ENCODE data around the gene ZHX3.
"Not testable (repeated sequence)": the region's sequence is repeated elsewhere in the genome, so short reads cannot be mapped to it uniquely, and the experiment has no call there.

The ZHX3 gene

DNA sequence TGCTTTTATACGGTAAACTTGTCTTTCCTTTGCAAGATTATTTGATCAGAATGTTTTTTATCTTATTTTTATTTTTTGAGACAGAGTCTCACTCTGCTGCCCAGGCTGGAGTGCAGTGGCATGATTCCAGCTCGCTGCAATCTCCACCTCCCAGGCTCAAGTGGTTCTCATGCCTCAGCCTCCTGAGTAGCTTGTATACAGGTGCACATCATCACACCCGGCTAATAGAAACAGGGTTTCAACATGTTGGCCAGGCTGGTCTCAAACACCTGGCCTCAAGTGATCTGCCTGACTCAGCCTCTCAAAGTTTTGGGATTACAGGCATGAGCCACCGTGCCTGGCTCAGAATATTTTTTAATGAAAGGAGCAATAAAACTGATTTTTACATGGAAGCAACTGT is 14.2 kb upstream of the ZHX3 start:
- no peak for DNase-seq

DNA sequence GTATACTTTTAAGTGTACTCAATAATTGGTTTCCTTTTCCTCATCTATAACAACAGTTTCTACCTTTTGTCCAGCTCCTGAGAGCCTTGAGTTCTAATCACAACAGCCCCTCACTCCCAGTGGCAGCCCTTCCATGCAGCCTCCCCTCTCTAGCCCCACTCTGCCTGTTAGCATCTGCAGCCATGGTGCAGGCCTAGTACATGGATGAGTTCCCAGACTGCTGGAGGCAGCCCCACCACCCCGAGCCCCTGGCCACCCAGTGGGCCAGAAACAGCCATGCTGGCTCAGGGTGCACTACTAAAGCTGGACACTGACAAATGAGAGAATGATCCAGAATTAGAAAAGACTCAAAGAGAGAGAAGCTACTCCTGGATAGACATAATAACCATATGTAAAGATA is 13.4 kb upstream of the ZHX3 start:
- no peak for DNase-seq

DNA sequence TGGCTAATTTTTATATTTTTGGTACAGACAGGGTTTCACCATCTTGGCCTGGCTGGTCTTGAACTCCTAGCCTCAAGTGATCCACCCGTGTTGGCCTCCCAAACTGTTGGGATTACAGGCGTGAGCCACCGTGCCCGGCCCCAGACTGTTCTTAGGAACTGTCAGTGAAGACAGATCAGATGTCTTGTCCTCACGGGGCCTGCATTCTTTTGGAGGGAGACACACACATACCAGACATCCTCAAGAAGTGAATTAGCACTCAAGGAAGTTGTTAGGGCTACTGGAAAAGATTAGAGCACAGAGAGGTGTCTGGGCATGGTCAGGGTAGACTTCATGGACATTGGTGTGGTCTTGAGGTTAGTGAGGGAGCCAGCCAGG is 12.8 kb upstream of the ZHX3 start:
- DNase-seq, result no peak

DNA sequence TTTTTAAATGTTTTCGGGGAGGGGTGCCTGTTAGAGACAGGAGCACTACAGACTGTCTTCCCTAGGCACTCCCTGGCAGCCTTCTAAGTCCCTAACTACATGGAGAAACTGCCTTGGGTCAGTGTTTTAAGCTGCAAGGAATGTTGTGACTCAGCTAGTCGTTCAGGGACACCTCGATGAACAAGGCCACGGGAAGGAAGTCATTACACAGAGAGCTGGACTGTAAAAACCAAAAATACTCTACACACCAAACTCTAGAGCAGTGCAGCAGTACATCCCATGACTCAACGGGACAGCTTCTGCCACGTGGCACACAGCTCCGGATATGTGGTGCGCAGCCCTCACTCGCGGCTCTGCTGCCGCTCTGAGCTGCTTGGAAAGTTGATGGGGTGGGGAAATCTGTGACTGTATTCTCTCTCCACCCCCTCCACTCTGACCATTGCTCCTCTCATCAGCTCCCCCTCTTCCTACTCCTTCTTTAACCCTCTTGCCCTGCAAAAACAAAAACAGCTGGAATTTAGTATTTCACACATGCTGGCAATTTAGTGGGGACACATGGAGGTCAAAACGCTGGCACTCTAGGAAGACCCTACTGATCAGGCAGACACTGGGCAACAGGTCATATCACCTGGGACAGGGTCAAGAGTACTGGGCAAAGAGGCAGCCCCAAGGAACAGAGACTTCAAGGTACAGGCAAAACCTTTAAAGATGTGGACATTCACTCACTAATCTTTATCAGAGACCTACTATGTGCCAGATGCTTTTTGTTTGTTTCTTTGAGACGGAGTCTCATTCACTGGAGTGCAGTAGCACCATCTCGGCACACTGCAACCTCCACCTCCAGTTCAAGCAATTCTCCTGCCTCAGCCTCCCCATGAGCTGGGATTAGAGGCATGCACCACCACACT is 12.2 kb upstream of the ZHX3 start:
- DNase-seq, result peak; percentile 45 to 67

DNA sequence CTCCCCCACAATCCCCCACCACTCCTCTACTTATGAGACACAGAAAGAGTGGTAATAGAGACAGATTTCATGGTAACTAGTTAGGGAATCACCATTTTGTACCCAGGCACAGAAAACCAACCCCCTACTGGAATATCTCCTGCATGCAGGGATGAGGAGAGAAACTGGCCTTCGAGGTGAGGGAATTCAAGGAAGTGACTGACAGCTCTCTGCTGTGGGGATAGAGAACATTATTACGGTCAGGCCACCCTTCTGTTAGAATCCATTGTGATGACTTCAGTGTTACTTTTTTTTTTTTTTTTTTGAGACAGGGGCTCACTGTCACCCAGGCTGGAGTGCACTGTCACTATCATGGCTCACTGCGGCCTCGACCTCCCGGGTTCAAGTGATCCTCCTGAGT is 9.6 kb upstream of the ZHX3 start:
- no peak for DNase-seq

DNA sequence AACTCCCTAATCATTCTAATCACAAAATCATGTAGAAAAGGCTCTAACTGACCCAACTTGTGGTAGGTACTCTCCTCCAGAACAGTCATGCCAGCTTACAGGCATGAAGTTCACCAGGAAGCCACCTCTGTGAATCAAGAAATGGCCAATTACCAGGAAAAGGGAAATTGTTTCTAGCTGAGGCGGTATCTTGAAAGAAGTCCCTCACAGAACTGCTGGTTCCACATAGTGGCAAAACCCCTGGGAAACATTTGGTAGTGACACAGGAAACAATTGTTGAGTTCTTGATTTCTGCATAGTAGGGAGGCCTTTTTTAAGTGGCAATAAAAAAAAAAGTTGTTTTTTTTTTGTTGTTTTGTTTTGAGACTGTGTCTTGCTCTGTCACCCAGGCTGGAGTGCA is 3.4 kb upstream of the ZHX3 start:
- peak; percentile 53 to 60 for DNase-seq

DNA sequence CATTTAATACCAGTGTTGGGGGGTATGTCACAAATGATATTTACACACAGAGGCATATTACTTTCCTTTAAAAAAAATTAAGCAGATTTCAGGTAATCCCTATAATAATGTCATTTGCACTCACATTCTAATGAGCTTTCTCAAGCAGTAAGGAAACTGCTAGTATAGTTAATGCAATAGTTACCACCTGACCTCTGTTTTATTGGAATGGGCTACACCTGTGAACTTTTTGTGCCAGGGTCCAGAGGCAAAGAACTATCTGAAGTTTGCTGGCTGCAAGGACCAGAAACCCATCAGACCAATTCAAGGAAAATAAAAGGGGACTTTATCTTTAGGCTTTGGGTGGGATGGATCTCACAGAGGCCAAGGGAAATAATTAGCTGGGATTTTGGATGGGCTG is 2.9 kb upstream of the ZHX3 start:
- no peak for DNase-seq

DNA sequence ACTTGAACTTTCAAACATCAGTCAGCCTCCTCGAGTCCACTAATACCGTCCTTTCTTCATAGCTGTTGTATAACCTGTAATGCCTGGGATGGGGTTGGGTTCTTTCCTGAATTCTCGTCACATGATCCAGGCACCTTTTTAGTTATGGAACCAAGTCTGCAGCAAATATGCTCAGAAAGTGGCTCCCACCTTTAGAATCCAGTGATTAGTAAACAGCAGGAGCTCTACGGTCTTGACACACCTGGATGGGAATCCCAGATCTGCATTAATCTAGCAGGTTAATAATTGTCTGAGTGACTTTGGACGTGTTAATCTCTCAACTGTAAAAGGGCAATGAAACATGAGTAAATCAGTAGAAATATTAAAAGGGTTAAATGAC is 729 bp upstream of the ZHX3 start:
- DNase-seq, result no peak

DNA sequence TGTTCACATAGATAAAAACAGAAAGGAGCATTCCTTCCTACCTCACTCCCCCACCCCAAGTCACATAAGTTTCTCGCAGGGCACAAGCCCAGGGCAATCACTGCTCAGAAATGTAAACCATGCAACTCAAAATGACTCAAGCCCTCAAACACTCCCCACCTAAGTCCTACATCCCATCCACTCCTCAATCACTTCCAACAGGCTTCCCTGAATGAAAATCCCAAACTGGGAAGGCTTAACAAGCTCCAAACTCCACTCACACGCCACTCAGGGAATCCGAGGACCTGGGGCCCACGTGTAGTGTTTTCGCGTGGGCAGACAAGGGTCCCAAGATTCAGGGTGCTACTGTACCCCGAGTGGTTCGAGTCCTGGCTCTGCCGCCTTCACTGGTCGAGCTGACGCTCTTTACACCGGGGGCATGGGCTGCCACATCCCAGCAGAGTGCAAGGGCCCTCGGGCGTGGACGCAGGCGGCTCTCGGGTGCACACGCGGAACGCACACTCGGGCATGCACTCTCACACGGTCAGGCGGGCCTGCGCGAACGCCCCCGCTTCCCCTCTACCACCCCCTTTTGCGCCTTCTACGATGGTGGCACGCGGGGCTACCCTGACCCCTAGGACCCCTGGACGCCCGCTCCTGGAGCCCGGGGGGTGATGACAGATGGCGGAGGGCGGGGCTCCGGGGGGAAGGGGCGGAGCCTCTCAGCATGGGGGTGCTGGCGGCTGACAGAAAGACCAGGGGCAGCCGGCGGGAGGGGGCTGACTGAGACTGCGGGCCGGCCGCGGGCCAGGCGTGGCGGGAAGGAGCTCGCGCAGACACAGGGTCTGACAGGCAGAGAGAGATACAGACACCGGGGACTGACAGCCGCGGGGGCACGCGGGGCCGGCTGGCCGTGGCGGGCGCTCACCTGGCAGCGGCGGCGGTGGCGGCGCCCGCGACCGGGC is 657 bp downstream of the ZHX3 start:
- peak; percentile 21 to 54 for DNase-seq

DNA sequence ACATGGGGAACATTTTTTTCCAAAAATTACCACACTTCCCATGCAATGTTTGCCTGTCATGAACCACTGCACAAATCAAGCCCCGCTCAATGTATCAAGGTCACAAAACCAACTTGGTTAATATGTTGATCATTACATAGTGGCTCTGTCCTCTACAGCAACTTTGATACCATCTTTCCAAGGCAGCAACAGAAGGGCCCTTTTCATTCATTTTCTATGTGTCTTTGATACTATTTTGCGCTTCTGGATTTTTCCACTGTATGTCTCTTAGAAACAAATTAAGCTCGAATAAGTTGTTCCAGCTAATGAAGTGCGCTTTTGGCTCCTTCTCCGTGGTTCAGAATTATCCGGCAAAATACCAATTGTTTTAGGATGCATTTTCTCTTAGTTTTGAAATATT is 1.5 kb downstream of the ZHX3 start:
- DNase-seq, result no peak

DNA sequence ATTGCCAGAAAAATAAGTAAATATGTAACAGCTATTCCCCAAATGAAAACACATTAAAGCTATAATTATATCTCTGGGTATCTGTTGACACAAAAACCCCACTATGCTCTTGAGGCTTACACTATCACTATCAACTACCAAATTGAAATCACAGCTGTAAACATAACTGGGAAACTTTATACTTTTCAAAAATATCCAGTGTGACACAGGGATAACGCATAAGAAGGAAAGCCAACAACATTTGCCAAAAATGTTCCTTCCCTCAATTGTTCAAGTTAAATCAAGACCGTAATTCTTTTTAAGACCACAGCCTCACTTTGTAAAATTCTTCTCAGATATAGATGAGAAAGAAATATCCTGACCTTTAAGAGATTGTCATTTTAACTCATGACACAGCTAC is 3.1 kb downstream of the ZHX3 start:
- DNase-seq, result no peak

DNA sequence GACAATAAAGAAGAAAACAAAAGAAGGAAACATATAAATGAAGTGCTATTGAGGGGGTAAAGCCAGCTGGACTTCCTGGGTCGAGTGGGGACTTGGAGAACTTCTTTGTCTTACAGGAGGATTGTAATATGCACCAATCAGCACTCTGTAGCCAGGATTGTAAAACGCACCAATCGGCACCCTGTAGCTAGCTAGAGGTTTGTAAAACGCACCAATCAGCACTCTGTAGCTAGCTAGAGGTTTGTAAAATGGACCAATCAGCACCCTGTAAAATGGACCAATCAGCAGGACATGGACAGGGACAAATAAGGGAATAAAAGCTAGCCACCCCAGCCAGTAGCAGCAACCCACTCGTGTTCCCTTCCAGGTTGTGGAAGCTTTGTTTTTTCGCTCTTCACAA is 5.5 kb downstream of the ZHX3 start:
- DNase-seq, result not testable (repeated sequence)

DNA sequence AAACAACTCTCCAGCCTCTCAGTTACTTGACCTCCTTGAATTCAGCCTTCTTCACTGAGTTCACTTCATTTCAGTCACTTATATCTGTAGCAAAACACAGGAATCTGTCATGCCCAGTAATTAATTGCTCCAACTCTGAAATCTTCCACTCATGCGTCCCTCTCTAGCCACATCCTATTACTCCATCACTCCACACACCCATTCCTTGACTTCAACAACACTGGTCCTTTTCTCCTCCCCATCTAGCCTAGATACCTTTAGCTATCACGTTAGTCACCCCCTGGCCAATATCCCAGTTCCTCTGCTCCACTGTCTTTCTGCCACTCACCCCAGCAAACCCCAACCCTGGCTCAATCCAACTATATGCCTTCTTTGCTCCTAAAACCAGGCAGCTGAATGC is 7.7 kb downstream of the ZHX3 start:
- DNase-seq, result no peak

DNA sequence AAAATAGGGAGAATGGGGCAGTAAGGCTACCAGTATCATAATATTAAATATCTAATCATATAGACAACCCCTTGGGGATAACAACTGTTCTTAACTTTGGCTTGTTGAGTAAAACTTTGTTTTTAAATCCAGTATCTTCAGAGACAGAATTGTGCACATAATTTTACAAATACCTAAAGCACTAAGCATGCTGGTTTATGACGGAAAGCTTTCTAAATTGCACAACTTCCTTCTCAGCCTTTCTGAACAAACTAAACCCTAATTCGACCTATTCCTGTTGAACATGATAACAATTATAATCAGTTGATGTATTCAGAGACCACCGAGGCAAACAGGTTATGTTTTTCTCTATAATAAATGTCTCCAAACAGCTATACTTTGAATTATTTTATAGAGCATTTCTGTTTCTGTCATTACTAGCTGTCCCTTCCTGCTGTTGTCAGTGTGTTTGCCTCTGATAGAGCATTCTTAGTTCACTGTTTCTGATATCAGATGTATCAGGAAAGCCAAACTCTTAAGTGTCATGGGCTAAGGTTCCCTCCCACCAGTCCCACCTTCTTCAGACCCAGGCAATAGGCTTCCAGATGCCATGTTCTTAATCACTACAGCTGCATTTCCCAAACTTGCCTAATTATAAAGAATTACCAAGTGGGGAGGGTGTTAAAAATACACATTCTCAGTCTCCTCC is 8.7 kb downstream of the ZHX3 start:
- peak in 1 of 2 donors; percentile 31 for DNase-seq

DNA sequence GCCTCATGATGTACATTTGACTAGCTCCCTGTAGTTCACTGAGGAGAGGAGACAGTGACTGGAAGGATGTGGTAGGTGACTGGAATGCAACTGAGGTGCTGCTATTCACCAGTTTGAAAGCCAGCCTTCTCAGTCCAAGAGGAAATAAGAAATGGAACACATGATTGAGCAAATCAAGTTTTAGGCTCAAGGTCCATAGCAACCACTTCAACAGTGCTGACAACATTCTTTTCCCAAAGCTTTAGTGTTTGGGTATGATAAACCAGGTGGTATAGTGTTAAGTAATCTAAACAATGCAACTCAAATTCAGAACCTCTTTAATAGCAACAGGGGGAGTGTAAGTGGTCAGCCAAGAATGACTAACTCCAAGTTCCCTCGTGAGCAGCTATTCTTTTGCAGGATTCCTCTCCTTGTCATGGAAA is 9.2 kb downstream of the ZHX3 start:
- no peak for DNase-seq

DNA sequence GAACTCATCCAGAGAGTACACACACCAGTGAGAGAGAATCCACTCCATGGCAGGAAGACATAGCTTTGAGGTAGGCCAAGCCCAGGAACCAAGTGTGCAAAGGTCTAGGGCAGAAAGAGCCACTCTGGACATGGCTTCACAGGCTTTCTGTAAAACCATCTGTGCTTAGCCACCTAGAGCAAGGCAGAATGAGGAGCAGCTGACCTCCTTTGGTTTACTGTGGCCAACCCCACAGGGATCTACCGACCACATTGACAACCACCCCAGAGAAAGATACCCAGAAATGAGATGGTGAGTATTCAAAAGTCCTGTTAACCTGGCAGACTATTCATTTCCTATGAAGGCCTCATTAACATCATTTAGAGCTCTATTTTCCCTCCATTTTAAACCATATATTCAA is 10.5 kb downstream of the ZHX3 start:
- no peak for DNase-seq

DNA sequence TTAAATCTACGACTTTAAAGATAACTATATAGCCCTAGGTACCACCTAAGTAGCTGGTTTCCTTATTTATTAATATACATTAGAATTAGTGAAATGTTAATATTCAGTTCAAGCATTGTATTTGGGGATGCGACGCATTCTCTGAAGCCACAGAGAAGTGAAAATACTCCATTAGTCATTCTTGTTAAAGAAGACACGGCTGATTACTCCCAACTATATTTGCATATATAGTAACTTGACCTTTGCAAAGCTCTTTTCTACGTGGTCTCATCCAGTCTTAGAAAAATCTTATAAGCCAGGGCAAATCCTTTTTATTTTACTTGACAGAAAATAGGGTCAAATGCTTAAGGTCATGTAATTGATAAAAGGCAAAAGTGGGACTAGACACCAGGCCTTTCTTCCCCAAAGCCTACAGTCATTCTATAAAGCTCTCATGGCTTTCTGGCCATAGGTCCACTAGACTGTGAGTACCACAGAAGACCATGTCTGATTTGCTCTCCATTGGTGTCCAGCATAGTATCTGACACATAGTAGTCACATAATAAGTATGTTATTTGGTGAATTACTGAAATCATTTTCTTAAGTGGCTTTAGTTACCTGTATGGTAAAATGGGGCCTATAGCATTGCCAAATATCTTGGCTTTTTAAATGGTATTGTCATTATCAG is 11.3 kb downstream of the ZHX3 start:
- DNase-seq, result no peak

DNA sequence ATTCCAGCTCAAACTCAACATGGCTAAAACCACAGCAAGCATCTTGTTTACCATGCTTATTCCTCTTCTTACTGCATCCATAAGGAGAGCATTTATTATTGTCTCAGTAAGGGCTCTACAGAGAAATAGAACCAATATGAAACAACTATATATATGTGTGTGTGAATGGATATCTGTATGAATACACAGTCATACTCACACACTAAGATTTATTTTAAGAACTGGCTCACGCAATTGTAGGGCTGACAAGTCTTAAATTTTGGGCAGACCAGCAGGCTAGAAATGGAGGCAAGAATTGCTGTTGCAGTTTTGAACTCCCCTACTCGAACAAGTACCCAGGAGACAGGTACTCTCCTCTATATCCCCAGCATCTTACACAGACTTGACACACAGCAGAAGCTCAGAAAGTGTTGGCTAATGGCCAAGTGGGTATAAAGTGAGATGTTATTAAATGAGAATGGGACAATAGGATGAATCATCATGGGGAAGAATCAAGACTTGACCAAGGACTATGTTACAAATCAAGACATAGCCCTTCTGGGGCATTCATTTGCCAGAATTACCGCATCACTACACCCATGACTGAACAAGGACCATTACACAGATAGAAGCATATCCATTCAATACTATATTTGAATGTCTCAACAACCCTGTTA is 13.0 kb downstream of the ZHX3 start:
- DNase-seq, result no peak

DNA sequence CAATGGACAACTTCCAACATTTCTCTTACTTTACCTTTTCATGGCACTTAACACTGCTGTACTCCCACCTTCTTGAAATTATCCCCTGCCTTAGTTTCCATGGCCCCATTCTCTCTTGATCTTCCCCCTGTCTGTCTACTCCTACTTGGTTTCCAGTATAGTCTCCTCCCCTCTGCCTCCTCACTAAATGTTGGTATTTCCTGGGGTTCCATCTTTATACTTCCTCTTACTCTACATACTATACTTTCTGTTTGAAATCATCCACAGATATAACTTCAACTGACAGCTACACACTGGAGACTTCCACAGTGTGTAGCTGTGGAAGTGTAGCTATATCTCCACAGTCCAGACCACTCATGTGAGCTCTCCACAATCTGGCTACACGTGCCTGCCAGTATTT is 13.5 kb downstream of the ZHX3 start:
- DNase-seq, result peak; percentile 20 to 34

DNA sequence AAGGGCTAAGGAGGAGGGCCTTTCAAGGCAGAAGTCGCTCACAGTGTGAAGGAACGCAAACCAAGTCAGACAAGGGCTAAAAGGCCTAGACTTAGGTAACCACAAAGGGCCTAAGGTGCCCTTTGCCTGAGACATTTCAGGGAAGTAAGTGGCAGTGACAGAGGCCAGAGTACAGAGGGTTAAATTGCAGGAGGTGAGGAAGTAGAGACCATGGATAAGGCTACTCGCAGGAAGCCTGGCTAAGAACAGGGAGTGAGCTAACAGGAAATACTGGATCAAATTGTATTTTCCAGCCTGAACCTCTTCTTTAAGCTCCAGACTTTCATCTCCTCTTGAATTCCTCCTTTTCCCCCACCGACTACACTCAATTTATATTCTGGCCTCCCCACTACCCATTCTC is 16.6 kb downstream of the ZHX3 start:
- no peak for DNase-seq

DNA sequence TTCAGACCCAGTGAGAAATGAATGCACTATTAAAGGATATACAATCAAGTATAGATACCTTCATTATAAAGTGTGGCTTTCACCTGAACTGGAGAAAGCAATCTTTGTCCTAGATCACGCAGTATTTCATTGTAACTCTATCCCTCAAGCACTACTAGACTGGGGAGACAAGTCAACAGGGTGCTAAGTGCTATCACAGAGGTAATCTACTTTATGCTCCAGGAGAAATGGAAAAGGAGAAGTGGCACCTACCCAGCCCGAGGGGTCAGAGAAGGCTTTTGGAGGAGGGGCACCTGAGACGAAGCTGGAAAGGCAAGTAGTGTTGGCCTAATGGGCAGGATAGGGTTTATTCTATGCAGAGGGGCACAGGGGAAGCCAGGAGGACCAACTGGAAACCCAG is 17.1 kb downstream of the ZHX3 start:
- no peak for DNase-seq

DNA sequence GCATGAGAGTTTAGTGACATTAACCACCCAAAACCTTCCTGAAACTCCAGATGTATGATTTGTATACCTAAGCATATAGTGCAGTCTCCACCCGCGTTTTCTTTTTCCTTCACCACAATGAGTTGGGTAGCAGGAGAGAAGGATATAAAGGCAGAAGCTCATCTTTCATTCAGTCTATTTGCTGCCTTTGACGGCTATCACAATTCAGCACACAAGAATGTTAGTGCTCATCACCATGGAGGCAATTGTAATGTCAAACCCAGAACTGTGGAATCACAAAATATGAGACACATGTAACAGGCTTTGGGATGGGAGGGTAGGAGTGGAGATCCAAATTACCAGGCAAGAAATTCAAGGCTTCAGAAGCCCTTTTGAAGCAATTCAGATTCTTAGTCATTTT is 17.6 kb downstream of the ZHX3 start:
- DNase-seq, result no peak
